HG02571 (cell line): ENCODE measurements around the gene TEPSIN.

Source experiments
- ATAC-seq: cut with Tn5 transposase; IDR thresholded peaks from one replicate; pipeline ENCODE4 v1.9.1; 2021; ENCODE audit warnings: mild to moderate bottlenecking, moderate library complexity; ENCODE audit not compliant: unreplicated experiment

The TEPSIN gene

DNA sequence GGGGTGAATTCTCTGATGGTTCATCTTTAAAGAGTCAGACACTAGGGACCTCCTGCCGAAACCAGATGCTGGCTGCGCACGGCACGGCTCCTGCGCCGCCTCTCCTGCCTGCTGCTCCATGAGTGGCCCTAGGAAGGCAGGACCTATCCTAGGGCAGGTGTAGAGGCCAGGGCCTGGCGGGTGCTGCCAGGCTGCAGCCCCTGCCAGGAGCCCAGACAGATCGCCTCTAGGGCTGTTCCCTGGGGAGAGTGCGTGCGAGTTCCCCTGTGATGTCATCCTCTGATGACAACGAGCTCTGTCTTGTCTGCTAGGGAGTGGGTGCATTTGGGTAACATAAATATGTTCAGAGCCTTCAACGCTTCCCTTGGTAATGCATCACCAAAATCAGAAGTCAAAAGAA, 32.4 kb upstream of the TEPSIN start:
- ATAC-seq, result no peak

DNA sequence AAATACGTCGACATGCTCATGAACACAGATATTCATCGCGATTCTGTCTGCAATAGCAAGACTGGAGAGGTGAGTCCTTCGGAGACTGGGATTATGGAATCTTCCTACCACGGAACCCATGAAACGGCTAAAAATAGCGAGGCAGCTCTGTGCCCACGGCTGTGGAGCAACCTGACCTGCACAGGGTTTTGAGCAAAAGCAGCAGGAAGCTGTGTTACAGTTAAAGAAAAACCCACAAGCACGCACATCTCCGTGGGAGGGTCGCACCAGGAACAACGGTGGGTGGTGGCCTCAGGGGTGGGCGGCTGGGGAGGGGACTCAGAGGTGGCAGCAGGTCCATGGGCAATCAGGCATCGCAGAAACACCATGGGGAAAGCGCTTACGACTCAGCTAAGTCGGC, 31.4 kb upstream of the TEPSIN start:
- no peak for ATAC-seq

DNA sequence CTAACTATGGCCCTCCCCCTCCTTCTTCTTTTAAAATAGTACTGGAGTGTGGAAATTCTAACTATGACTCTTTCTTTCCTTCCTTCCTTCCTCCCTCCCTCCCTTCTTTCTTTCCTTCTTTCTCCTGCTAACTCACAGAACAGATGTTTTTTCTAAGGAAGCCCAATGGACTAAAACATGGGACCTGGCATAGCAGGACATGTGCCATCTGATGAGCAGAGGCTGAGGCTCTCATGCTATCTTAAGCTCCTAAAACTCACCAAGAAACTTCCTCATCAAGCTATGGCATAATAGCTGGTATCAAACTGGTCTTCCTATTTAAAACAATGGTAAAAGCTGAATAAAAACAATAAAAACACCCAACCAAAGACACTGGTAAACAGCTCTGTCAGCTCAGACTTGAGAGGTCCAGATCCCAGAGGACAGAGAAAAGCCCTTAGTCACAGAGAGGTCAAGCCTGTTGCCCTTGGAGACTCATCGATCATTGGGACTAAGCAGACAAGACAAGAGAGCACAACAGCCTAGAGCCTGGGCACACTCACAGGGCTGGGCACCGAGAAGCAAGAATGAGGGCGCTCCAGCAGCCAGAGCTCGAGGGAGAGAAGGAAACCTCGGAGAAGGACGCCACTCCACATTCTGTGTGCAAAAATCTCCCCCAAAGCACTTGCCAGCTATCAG, 28.7 kb upstream of the TEPSIN start:
- no peak for ATAC-seq

DNA sequence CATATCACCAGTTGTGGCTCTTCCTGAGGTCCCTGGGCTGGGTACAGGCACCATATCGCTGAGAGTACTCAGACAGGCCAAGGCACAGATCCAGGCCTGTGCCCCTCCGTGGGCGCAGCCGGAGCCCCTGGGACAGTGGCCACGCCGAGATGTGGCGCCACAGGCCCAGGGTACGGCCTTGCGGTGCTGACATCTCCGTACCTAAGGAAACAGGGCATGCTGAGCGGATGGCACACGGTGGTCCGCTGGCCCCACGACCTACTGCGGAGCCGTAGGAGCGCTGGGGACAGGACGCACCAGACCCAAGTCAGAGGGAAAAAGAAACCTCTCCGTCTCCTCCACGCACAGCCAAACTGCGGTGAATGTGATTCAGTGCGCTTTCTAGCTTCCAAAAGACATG, 26.7 kb upstream of the TEPSIN start:
- ATAC-seq, result no peak

DNA sequence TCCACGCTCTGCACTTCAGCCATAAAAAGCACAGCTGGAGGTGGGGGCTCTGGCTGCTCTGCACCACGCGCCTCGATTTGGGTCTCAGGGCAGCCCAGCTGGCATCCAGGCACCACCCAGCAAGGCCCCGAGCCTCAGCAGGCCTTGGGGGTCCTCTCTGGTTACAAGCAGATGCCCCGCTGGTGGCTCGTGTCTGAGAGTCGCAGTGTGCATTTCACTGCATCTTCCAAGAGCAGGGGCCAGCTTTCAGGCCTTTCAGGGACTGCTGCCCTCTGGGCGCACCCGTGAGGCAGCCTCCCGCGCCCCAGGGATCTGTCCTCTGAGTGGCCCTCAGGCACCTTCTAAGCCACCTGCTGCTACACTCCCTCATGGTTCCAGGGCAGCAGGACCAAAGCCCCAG, 25.8 kb upstream of the TEPSIN start:
- no peak for ATAC-seq

DNA sequence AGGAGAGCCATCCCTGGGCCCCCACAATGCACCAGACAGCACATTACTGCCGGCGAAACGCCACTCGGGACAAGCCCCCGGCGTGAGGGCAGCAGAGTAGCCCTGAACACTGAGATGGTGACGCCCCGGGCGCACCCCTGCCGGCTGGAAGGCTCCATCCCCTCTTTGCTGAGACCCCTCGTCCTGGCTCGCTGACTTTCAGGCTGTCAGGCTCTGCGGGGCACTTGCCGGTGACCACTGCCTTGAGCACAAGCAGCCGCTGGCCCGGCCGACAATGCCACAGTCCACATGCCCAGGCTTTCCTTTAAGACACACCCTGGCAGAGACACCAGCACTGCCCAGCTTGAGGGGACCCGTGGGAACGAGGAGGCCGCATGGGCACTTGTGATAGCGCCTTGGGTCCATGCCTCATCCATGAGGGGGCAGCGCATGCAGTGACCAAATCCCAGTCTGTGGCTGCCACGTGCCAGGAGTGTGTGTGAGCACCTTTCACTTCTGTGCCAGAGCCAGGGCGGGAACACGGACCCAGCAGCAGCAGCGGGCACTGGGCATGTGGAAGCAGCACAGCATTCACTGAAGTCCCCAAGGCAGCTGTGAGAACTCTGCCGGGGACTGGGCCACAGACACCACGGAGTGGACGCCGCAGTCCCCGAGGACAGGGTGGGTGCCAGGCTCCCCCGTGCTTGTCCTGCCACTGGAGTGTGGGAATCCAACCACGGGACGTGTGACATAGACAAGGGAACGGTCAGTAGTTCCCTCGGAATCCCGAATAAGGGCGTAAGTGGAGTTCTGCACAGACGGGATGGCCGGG, 24.7 kb upstream of the TEPSIN start:
- no peak for ATAC-seq

DNA sequence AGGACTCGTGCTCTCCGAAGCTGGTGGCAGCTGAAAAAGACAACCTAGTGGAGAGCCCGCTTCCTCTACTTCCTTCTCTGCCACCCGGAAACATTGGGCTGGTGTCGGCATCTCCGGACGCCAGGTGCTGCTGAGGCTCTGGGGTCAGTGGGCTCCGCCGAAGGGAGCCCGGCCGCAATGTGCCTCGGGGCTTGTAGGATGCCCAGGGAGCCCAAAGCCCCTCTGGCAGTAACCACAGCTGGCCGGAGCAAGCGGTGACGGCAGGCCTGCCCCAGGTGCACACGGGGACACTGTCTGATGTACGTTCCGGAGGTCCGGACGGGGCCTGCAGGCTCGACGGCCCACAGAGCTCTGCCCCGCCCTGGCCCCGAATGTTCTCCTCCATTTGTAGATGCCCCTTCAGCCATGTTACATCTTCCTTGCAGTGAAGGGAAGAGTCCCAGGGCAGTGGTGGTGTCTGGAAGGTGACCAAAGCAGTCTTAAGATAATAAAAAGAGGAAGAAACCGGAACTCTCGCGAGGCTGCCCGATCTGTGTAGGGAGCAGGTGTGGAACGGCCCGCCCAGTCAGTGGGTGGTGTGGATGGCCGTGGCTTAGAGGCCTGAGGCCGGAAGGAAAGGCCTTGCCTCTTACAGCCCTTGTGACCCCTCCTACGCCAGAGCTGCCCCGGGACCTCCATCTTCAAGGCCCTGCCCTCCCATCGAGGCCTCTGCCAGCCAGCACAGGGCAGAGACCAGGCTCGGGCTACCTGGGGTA, 22.9 kb upstream of the TEPSIN start:
- ATAC-seq, result no peak

DNA sequence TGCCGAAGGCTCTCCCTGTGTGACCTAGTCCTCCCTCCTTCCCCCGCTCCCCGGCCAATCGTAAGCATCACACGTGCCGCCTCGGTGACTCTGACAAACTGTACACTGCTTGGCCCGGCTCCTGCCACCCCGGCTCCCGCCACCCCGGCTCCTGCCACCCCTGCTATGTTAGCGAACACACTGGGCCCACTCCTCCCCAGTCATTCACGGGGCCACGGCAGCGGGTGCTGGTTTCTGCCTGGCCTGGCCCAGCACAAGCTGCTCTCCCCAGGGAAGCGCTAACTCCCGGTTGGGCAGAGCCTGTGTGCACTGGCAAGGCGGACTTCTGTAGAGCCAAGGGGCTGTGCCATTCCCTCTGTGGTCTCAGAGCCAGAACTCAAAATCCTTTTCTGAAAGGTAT, 22.2 kb upstream of the TEPSIN start:
- no peak for ATAC-seq

DNA sequence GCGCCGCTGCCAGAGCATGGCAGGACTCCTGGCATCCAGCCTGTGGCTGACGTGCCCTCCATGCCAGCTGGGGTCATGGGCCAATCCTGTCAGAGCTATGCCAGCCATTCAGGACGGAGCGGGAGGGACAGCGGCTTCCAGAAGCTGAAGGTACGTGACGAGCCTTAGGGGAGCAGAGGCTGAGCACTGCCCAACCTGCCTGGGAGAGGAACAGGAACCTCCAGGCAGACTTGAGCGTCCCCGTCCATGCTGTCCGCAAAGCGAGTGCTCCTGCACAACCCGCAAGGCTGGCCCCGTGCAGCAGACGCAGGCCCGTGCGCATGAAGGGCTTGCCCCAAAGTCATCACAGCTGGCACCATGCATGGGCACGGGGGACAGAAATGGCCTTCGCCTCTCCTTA, 21.8 kb upstream of the TEPSIN start:
- no peak for ATAC-seq

DNA sequence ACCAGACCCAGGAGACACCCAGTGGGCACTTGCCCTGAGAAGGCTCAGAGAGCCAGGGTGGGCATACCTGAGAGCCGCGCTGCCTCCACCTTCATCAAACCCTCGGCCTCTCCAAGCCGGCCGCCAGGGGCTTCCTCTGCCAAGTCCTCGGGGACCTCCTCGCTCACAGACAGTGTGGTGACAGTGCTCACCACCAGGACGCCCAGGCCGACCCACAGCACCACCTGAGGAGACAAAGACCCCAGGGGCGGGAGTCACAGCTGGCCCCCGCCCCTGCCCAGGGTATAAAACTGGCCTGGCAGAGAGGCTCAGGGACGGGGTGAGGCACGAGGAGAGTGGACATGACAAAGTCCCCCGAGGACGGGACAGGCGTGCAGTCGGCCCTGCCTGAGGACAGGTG, 21.3 kb upstream of the TEPSIN start:
- ATAC-seq, result no peak

DNA sequence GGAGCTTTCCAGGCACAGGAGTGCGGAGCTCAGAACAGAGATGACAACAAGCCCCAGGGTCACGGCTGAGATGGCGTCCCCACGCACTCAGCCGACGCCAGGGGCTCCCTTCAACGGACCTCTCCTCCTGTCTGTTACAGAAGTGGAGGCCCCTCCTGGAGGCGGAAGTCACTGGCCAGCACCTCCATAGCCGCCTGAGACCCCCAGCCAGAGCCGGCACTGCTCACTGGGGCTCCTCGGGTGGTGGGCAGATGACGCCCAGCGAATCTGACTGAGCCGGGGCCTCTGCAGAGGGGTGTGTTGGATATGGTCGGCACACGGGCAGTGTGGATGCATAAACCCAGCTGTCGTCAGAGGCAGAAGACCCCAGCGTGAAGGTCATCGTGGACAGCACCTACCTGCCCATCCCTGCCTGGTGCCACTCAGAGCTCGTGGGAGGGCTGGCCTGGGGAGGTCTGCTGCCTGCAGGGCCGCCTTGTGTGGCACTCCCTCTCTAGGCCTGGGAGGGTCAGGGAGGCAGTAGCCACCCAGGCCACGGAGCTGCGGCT, 20.3 kb upstream of the TEPSIN start:
- no peak for ATAC-seq

DNA sequence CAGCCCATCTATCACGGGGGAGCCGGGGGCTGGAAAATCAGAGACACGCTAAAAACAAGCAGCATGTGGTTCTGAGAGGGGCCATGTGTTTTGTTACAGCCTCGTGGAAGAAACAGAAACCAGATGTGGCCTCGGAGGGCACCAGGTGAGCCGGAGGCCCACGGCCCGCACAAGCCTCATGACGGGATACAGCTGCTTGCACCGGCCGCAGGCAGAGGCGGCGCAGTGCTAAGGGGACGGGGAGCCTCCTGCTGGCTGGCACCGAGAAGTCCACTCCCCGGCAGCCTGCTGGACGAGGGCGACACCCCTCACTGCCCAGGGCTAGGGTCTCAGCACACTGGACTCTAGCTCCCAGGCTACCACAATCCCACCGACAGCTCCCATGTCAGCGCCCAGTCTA, 19.4 kb upstream of the TEPSIN start:
- no peak for ATAC-seq

DNA sequence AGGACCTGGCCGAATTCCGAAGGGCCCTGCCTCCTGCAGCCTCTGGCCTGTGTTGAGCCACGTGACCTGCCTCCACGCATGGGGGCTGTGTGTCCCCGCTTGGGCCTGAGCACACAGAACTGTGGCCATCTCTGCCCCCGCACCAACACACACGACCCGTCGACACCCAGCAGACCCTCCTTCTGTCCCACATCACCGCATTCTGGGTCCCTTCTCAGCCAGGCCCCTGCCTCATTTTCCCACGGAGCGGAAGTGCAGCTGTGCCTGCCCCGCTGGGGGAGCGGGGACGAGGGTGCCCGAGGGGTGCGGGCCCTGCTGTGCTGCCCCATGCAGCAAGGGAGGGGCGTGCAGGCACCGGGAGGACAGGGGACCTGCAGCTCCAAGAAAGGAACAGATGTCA, 18.7 kb upstream of the TEPSIN start:
- ATAC-seq, result no peak

DNA sequence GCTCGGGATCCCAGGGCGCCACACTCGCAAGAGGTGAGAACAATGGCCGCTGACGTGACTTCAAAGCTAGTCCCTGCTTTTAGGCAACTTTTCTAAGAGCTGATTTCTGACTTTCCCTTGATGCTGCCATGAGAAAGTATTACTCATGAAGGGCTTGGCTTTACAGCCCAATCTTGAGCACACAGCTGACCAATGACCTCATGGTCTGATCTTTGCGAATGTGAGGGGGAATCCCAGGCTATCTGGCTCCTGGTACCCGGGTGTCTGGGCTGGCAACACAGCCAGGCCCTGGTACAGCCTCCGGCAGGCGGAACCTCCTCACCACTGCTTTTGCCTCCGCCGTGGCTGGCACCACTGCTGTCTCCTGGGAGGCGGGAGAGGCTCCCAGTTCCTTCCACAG, 17.8 kb upstream of the TEPSIN start:
- no peak for ATAC-seq

DNA sequence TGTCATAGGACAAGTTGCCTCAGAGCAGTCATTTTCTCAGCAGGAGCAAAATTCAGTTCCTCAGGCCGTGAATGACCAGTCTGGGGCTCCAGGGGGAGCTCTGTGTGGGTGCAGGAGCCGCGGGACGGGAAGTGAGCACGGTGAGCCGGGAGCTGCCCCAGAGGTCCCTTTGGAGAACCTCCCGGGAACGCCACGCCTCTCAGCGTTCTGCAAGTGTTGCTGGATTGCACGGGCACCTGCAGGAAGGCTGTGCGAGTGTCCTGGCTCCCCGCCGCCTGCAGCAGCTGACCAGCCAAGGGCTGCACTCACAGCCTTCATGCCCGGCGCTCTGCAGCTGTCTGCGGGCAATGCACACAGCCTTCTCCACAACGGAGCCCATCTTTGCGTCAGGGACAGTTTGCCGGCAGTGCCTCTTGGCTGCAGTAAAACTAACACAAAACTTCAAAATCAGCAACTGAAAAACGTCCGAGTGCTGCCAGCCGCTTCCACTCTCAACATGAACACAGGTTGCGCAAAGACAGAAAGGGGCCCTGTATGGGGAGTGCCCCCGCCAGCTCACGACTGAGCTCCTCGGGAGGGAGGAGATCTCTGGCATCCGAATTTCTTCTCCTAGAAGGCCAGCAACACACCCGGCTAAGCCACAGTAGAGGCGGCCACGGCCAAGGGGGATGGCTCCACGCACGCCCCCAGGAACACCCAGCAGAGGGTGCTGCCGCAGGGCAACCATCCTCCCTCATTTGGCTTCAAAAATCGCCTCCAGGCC, 16.3 kb upstream of the TEPSIN start:
- ATAC-seq, result no peak

DNA sequence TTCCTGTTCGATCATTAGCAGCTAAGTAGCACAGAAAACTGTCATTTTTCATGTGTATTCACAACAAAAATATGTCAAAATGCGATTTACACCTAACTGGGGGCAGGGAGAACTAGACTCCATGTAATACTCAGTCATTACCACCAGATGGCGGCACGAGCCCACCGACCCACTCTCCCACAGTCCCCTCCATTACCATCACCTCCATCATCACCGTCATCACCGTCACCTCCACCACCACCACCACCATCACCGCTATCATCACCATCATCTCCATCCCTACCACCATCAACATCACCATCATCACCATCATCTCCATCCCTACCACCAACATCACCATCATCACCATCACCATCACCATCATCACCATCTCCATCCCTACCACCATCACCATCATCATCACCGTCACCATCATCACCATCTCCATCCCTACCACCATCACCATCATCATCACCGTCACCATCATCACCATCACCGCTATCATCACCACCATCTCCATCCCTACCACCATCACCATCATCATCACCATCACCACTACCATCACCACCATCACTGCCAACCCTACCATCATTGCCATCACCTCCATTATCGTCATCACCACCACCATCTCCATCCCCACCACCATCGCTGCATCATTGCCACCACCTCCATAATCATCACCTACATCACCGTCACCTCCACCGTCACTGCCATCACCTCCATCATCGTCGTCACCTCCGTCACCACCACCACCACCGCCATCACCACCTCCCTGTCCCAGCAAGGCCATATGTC, 14.7 kb upstream of the TEPSIN start:
- ATAC-seq, result no peak

DNA sequence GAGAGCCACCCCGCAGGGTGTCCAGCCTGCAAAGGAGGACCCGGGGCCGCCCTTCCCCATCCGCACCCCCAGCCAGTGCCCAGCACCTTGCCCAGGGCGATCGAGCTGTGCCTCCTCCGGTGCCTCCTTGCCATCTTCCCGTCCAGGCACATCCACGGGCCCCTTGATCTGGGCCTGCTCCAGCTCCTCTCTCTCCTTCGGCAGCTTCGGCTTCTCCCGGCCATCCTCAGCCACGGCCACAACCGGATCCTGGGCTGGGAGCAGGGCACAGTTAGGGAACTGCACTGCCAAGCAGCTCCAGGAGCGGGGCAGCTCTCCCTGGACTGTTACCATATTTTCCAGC, 14.1 kb upstream of the TEPSIN start:
- no peak for ATAC-seq

DNA sequence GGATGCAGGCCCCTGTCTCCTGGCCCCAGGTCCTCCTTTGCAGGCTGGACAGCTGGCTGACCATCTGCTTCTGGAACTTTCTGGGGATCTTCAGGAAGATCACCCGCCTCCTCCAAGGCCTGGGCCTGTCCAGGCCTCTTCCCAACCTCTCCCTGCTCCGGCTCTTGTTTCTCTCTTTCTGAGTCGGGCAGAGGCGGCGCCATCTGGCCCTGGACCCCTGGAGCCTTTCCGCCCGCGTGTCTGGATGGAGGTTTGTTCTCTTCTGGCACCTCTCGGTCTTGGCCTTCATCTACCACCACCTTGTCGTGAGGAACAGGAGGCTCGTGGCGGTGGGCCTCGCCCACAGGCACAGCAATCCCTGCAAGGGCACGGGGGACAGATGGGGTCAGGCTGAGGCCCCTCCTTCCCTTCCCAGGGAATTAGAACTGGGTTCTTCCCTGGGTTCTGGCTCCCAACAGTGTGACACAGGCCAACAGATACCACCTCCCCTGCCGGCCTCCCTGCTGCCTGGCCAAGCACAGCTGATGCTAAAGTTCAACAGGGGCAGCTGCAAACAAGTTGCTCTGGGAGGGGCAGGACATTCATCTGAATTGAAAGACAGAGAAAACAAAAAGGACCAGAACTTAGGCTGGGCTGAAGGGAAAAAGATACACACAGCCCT, 13.6 kb upstream of the TEPSIN start:
- no peak for ATAC-seq

DNA sequence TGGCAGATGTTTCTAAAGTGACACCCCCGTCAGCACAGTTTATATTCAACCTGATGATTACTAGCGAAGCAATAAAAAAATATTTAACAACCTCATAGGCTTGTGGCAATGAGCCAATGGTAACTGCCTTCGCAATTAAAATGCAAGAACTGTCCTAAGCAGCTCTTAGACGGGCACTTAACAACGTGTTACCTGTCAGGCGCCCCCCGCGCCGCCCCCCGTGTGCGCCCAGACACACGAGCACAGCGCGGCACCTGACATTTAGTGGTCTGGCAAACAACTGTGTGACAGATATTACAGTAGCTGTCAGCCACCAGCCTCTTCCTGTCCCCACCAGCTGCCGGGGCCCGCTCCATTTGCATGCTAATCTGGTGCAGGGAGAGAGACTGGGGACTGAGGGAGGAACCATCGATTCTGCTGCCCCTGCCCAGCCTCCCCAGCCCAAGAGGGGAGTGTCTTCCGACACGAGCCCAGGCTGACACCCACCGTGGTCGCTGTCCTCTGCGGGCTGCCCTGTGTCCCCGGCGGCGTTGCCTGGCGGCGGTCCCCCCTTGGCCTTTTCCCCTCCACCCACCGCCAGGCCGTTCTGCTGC, 12.9 kb upstream of the TEPSIN start:
- no peak for ATAC-seq
